ENCODE results near the gene GOLPH3. TPM values are rescaled to one million over a fixed set of nuclear protein-coding genes. Genes with fewer than 3 reads are reported as not detected.

Gene GOLPH3
- total RNA-seq, 1 donor from 2014 or later, result 99.0 TPM

GRCh38 chr5:32110111-32110696, 63.9 kb downstream of the GOLPH3 start:
- Histone ChIP-seq H3K4me3 (no peak overlapping the region), H3K27ac (no peak overlapping the region), H3K4me1 (no peaks in the 10 kb centered on the region), H3K27me3 (ENCODE audit: low read depth) (no peaks in the 10 kb centered on the region), H3K9me3 (no peaks in the 10 kb centered on the region), H3K36me3 (peaks cover 83% of the 10 kb centered on the region)
- intact Hi-C loops (cut with DNase I), result no loop called here
- TF ChIP-seq CTCF (IDR thresholded peaks at IDR 0.05), result no peak
- no peak for DNase-seq
- no peak for ATAC-seq

GRCh38 chr5:32109236-32109635, 64.9 kb downstream of the GOLPH3 start:
- ATAC-seq (no peak), DNase-seq (no peak)
- no peak overlapping the region for H3K4me3 ChIP-seq
- no peaks in the 10 kb centered on the region for H3K27me3 ChIP-seq (ENCODE audit: low read depth)
- no peak for TF ChIP-seq CTCF (IDR thresholded peaks at IDR 0.05)
- H3K27ac ChIP-seq, result no peak overlapping the region
- no peaks in the 10 kb centered on the region for H3K9me3 ChIP-seq
- intact Hi-C loops (cut with DNase I), result no loop called here
- H3K36me3 ChIP-seq, result peaks cover 93% of the 10 kb centered on the region
- H3K4me1 ChIP-seq, result no peaks in the 10 kb centered on the region

GRCh38 chr5:32108167-32108566, 66.0 kb downstream of the GOLPH3 start:
- Histone ChIP-seq H3K4me3 (no peak overlapping the region), H3K36me3 (peaks cover 95% of the 10 kb centered on the region), H3K27me3 (ENCODE audit: low read depth) (no peaks in the 10 kb centered on the region), H3K4me1 (no peaks in the 10 kb centered on the region), H3K27ac (no peak overlapping the region), H3K9me3 (no peaks in the 10 kb centered on the region)
- DNase-seq (no peak), ATAC-seq (no peak)
- TF ChIP-seq CTCF (IDR thresholded peaks at IDR 0.05), result no peak
- intact Hi-C loops (cut with DNase I), result no loop called here

- intact Hi-C loops (cut with DNase I), result no loop called here
- H3K27ac ChIP-seq, result no peak overlapping the region
Measured at GRCh38 chr5:32107291-32107690, 66.8 kb downstream of the GOLPH3 start.

GRCh38 chr5:32103521-32103920, 70.6 kb downstream of the GOLPH3 start:
- no peak overlapping the region for H3K27ac ChIP-seq
- no peak for TF ChIP-seq CTCF (IDR thresholded peaks at IDR 0.05)
- peaks cover 12% of the 10 kb centered on the region for H3K4me1 ChIP-seq
- H3K4me3 ChIP-seq, result no peak overlapping the region
- no peaks in the 10 kb centered on the region for H3K27me3 ChIP-seq (ENCODE audit: low read depth)
- H3K9me3 ChIP-seq, result no peaks in the 10 kb centered on the region
- H3K36me3 ChIP-seq, result peaks cover 99% of the 10 kb centered on the region
- DNase-seq (no peak), ATAC-seq (no peak)
- intact Hi-C loops (cut with DNase I), result no loop called here

More at GRCh38 chr5:32107291-32107690, 66.8 kb downstream of the GOLPH3 start:
- H3K9me3 ChIP-seq, result no peaks in the 10 kb centered on the region
- no peak overlapping the region for H3K4me3 ChIP-seq
- no peak for TF ChIP-seq CTCF (IDR thresholded peaks at IDR 0.05)
- peaks cover 99% of the 10 kb centered on the region for H3K36me3 ChIP-seq
- H3K27me3 ChIP-seq (ENCODE audit: low read depth), result no peaks in the 10 kb centered on the region
- ATAC-seq (no peak), DNase-seq (no peak)
- no peaks in the 10 kb centered on the region for H3K4me1 ChIP-seq
